Upper lobe of right lung (tissue), 1 donor: ENCODE data around the gene OBP2A. TPM values are rescaled to one million over a fixed set of nuclear protein-coding genes. Genes with fewer than 3 reads are reported as not detected.
"Not testable (repeated sequence)": the region's sequence is repeated elsewhere in the genome, so short reads cannot be mapped to it uniquely, and the experiment has no call there.

Source experiments
- ATAC-seq: fragments of 200-7000 bp; cut with Tn5 transposase; one replicate; pipeline ENCODE4 v1.9.1; 2020; ENCODE audit warnings: mild to moderate bottlenecking, moderate library complexity
- DNase-seq: peaks from one replicate; pipeline ENCODE4 v3.0.0-alpha.2; 2020
- H3K27ac ChIP-seq: fragments of 200-600 bp; one replicate; pipeline ENCODE4 v1.8.0; 2022
- H3K27me3 ChIP-seq: fragments of 200-600 bp; one replicate; pipeline ENCODE4 v1.8.0; 2022; ENCODE audit warnings: mild to moderate bottlenecking
- H3K36me3 ChIP-seq: fragments of 200-600 bp; one replicate; pipeline ENCODE4 v1.8.0; 2022
- H3K4me1 ChIP-seq: fragments of 200-600 bp; one replicate; pipeline ENCODE4 v1.8.0; 2022
- H3K4me3 ChIP-seq: fragments of 200-600 bp; one replicate; pipeline ENCODE4 v1.8.0; 2022; ENCODE audit warnings: mild to moderate bottlenecking
- H3K9me3 ChIP-seq: fragments of 200-600 bp; one replicate; pipeline ENCODE4 v1.8.0; 2022
- intact Hi-C: fragments of 100-400 bp; cut with DNase I; formaldehyde crosslinking; loops from one replicate; pipeline ENCODE4 v1.11.0; 2022
- long read RNA-seq: library from polyadenylated mRNA; unstranded; transcript quantifications from one replicate; pipeline ENCODE4 v2.0.0, GENCODE V29; 2021
- total RNA-seq: library from RNA; stranded (reverse); fragmentation: NEBNext Ultra II Directional; extraction: Animal tissue kit (Norgen Biotek cat#: 25700); gene quantifications from one replicate; pipeline ENCODE4 v1.2.1, GENCODE V29; 2021
- TF ChIP-seq, protein P1 (sequence below): fragments of 200-600 bp; IDR thresholded peaks from one replicate; pipeline ENCODE4 v1.8.0; 2022; ENCODE audit warnings: antibody characterized with exemption
- donor health status: DM: no; HTN: yes; CAD: no; lungs with severe emphysema.

Gene OBP2A, protein sequence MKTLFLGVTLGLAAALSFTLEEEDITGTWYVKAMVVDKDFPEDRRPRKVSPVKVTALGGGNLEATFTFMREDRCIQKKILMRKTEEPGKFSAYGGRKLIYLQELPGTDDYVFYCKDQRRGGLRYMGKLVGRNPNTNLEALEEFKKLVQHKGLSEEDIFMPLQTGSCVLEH
- not detected for total RNA-seq
- long read RNA-seq = 0 reads

DNA sequence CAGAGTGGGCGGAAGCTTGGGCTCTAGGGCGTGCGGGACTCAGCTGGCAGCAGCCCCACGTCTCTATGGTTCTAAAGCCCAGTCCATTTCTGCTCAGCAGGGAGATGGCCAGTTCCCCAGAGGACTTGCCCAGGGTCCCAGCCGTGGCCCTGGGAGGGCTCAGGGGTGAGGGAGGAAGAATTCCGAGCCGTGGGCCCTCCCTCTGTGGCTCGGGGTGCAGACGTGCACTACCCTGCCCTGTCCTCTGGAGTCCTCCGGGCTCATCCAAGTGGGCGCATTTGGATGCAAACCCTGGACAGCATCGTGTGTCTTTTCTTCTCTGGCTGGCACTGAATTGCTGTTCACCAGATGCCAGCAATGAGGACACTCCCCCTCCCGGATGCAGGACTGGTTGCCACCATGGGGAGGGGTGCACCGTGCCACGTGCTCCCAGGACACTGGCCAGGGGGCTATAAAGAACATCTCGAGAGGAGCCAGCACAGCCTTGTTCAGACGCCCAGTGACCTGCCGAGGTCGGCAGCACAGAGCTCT is at the start of gene OBP2A:
OBP2A (plus strand) TSS at position 481 of the 531 bp plus-strand sequence. CDS start 55 bp downstream, outside the sequence.
- H3K36me3 ChIP-seq, H3K9me3 ChIP-seq, H3K4me1 ChIP-seq, H3K4me3 ChIP-seq, intact Hi-C loops, ATAC-seq, H3K27ac ChIP-seq, H3K27me3 ChIP-seq: not testable (repeated sequence)
- DNase-seq = peak; percentile 38

DNA sequence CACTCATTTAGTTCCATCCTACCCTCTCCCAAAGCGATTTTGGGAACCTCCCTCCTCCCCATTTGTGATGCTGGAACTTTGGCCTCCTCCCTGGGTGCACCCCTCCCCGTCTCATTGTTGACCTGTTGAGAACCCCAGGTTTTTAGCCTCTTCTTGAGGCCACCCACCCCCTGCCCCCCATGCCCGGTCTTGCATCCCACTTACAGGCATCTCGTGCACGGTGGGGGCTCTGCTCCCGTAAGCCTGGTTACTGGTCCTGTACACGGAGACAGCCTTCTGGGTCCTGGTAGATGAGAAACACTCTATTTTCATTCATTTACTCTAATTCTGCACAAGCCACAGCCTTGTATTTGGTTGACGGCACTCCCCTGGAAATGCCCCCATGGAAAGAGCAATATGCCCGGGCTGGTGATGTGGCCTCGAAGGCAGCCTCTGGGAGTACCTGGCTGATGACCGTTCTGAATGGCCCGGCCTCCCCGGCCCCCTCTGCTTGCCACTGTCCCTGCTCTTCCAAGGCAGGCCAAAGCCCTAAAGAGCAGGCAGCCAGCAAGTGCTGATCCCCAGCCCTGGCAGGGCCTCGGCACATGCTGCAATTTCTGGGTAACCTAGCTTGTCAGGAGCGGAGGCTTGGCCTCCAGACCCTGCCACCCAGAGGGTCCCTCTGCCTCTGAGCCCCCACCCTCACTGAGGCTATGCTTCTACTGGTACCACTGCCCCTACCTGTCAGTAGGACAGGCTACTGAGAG is 47.4 kb upstream of the OBP2A start:
- intact Hi-C loops = no loop called here
- peaks cover 8% of the 10 kb centered on the region for H3K36me3 ChIP-seq
- H3K9me3 ChIP-seq = no peaks in the 10 kb centered on the region
- DNase-seq (peak; percentile 55), ATAC-seq (no peak)
- no peaks in the 10 kb centered on the region for H3K27me3 ChIP-seq
- TF ChIP-seq, protein P1, sequence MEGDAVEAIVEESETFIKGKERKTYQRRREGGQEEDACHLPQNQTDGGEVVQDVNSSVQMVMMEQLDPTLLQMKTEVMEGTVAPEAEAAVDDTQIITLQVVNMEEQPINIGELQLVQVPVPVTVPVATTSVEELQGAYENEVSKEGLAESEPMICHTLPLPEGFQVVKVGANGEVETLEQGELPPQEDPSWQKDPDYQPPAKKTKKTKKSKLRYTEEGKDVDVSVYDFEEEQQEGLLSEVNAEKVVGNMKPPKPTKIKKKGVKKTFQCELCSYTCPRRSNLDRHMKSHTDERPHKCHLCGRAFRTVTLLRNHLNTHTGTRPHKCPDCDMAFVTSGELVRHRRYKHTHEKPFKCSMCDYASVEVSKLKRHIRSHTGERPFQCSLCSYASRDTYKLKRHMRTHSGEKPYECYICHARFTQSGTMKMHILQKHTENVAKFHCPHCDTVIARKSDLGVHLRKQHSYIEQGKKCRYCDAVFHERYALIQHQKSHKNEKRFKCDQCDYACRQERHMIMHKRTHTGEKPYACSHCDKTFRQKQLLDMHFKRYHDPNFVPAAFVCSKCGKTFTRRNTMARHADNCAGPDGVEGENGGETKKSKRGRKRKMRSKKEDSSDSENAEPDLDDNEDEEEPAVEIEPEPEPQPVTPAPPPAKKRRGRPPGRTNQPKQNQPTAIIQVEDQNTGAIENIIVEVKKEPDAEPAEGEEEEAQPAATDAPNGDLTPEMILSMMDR = no peak
- H3K27ac ChIP-seq = no peak overlapping the region
- H3K4me1 ChIP-seq = peaks cover 21% of the 10 kb centered on the region
- no peak overlapping the region for H3K4me3 ChIP-seq

DNA sequence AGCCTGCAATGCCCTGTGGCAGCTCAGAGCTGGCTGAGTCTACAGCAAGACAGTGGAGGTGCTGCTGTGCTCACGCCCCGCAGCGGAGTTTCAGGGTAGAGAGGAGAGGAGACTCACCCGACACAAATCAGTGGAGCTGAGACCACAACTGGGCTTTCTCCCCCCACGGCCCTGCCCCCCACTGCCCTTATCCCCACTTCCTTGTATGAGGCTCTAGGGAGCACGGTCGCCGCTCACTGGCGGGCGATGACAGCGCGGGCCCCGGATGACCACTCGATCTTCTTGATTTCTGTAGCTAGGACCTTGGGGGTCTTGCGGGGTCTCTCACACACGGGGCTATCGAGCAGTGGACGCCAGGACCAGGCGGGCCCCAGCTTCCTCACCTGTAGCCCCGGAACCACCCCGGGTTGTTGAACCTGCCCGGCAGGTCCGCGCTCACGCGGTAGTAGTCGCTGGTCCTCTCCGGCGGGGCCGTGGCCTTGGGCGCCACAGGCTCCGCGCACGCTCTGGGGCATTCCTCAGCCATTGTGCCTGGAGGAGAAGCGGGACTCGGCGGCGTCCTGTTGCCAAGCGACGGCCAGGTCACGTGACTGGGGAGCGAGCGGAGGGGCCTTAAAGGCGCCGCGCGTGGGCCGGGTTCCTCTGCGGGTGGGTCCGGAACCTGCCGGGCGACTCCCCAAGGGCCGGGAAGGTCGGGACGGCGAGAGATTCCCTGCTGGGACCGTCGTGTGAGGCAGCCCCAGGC is 46.4 kb upstream of the OBP2A start:
- intact Hi-C loops = no loop called here

DNA sequence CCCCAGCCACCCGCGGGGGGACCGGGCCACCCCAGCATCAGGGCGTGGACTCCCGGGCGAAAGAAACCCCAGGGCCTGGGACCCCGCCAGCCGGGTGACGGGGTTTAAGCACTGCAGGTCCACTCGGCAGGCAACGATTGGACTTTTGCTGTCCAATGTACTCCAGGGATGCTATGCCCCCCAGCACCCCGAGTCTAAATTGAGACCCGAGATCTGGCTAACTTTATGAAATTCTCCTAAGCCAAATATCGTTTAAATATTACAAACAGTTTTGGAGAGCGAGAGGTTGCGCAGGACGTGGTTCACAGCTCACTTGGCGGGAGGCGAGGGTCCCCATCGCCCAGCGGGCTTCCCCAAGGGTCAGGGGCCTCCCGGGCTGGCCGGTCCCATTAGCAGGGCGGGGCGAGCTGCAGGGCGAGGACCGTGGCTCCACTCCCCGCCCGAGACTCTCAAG is 45.8 kb upstream of the OBP2A start:
- Histone ChIP-seq H3K9me3 (no peaks in the 10 kb centered on the region), H3K27ac (peak overlapping the region; percentile 85), H3K4me1 (peaks cover 21% of the 10 kb centered on the region), H3K4me3 (peak overlapping the region; percentile 91), H3K36me3 (peaks cover 22% of the 10 kb centered on the region), H3K27me3 (no peaks in the 10 kb centered on the region)
- TF ChIP-seq, protein P1 = no peak
- no peak for ATAC-seq
- intact Hi-C loops = no loop called here
- no peak for DNase-seq

More for the DNA sequence above, 46.4 kb upstream of the OBP2A start:
- Histone ChIP-seq H3K27ac (peak overlapping the region; percentile 85), H3K36me3 (peaks cover 18% of the 10 kb centered on the region), H3K9me3 (no peaks in the 10 kb centered on the region), H3K4me1 (peaks cover 21% of the 10 kb centered on the region), H3K27me3 (no peaks in the 10 kb centered on the region), H3K4me3 (peak overlapping the region; percentile 91)
- DNase-seq (peak; percentile 98), ATAC-seq (peak; percentile 80)
- TF ChIP-seq, protein P1 = no peak

DNA sequence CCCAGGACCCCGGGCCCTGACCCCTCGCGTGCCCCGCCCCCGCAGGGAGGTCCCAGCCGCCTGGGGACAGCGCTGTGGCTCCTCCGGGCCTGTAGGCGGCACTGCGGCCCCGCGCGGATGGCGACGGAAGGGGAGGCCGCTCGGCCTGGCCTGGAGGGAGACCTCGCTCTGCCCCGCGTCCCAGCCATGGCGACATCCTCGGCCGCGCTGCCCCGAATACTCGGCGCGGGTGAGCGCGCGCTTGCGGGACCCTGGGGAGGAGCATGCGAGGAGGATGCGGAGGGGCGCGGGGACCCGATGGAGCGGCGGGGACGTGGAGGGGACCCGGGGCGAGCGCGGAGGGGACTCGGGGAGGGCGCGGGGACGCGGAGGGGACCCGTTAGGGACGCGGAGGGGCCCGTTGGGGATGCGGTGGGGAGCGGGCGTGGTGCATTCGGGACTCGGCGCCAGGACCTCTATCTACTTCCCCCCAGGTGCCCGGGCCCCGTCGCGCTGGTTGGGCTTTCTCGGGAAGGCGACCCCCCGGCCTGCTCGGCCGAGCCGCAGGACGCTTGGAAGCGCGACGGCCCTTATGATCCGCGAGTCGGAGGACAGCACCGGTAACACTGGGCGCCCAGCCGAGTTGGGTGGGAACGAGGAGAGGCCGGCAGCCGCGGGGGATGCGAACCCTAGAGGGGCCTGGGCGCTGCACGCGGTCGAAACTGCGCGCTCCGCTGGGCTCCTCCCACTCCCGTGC is 45.2 kb upstream of the OBP2A start, which contains the start of gene MRPS2:
MRPS2 (plus strand) TSS at position 158 of the 736 bp plus-strand sequence; CDS start at position 187, 29 bp downstream.
- intact Hi-C loops = no loop called here
- Histone ChIP-seq H3K4me3 (peak within 1 kb of the TSS; percentile 91), H3K27ac (peak within 1 kb of the TSS; percentile 85), H3K9me3 (no peaks in the 10 kb centered on the region), H3K4me1 (peaks cover 21% of the 10 kb centered on the region), H3K36me3 (peaks cover 24% of the 10 kb centered on the region), H3K27me3 (no peaks in the 10 kb centered on the region)
- ATAC-seq = peak; percentile 96
- DNase-seq = peak; percentile 95
- TF ChIP-seq, protein P1 = peak; percentile 88
